Fibroblast of villous mesenchyme (primary cell): ENCODE measurements around the gene NUCKS1. TPM values are rescaled to one million over a fixed set of nuclear protein-coding genes. Genes with fewer than 3 reads are reported as not detected.

Experiments
- DNase-seq: peaks from one replicate; pipeline ENCODE4 v3.0.0-alpha.2; 2010; ENCODE audit warnings: low read depth
- H3K4me3 ChIP-seq: 2 replicates; pipeline ENCODE4 v1.5.1; 2011; ENCODE audit warnings: low read depth, mild to moderate bottlenecking, low read length
- total RNA-seq: library from RNA; depleted of rRNA; stranded (reverse); fragments of >200 nt; gene quantifications from 2 replicates; pipeline ENCODE4 v1.2.3, GENCODE V29; 2012
- TF ChIP-seq, protein P1 (sequence below): IDR thresholded peaks from 2 replicates; pipeline ENCODE4 v1.5.1; 2012; ENCODE audit warnings: low read depth, mild to moderate bottlenecking, low read length; ENCODE audit not compliant: insufficient read depth

NUCKS1 gene
- total RNA-seq, 1 donor: 233 TPM

DNA sequence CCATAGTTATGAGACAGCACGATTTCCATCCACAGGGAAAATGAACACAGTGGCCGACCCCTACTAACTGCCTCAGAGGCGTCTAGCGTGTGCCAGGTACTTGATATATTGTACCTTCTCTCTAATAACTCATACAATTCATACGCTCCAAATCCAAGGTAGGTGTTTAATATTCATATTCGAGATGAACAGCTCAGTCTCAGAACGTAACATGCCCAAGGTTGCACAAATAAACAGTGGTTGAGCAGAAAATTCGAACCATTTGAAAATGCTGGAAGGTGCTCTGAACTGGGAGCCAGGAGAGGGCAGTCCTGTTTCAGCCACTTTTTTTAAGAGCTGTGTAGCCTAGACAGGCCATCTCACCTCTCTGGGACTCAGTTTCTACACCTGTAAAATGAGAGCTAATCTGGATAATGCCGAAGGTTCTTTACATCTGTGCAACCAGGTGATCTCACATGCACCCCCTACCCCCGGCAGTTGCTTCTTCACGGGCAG, 77.5 kb downstream of the NUCKS1 start:
- TF ChIP-seq, protein P1, sequence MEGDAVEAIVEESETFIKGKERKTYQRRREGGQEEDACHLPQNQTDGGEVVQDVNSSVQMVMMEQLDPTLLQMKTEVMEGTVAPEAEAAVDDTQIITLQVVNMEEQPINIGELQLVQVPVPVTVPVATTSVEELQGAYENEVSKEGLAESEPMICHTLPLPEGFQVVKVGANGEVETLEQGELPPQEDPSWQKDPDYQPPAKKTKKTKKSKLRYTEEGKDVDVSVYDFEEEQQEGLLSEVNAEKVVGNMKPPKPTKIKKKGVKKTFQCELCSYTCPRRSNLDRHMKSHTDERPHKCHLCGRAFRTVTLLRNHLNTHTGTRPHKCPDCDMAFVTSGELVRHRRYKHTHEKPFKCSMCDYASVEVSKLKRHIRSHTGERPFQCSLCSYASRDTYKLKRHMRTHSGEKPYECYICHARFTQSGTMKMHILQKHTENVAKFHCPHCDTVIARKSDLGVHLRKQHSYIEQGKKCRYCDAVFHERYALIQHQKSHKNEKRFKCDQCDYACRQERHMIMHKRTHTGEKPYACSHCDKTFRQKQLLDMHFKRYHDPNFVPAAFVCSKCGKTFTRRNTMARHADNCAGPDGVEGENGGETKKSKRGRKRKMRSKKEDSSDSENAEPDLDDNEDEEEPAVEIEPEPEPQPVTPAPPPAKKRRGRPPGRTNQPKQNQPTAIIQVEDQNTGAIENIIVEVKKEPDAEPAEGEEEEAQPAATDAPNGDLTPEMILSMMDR: no peak
- H3K4me3 ChIP-seq: no peak overlapping the region
- no peak for DNase-seq

DNA sequence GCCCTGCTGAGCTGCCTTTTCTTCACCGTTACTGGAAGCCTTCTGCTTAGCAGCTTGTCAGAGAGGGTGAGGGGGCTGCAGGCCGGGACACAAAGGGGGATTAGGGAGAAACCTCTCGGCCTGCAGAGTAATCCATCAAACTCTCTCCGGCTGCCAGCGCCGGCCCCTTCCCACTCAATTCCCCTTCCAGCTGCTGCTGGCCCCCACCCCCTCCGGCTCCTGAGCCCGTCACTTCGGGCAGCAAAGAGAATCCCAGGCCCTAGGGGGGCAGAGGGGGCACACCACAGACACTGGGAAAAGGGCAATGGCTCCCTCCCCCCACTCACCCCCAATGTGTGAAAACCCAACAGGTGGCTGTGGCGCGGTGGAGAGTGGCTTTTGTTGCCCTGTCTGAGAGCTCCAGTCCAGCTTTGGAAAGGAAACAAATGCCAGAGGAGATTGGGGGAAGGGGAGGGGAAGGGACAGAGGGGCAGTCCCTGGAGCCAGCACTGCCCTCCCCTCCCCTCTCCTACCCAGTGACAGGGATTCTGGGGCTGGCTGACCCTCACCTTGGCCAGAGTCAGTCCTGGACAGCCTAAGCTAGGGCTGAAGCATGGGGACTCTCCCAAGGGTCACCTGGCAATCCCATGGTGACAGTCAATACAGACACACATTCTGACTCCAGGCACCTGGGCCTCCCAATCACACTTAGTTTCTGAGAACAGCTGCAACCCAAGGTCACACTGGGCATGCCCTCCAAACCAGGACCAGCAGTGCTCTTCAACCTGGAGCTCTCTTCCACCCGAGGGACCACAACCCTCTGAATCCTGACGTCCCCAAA, 79.2 kb downstream of the NUCKS1 start:
- TF ChIP-seq, protein P1: no peak
- H3K4me3 ChIP-seq: no peak overlapping the region

GRCh38 chr1:205670150-205670446, 79.9 kb downstream of the NUCKS1 start:
- H3K4me3 ChIP-seq: no peak overlapping the region
- TF ChIP-seq, protein P1: no peak
- DNase-seq: no peak

More for the DNA sequence above, 79.2 kb downstream of the NUCKS1 start:
- no peak for DNase-seq

GRCh38 chr1:205669341-205670149, 80.4 kb downstream of the NUCKS1 start:
- H3K4me3 ChIP-seq: no peak overlapping the region
- DNase-seq: no peak
- TF ChIP-seq, protein P1: no peak

GRCh38 chr1:205668951-205669340, 81.0 kb downstream of the NUCKS1 start:
- H3K4me3 ChIP-seq: no peak overlapping the region
- no peak for DNase-seq
- TF ChIP-seq, protein P1: no peak

DNA sequence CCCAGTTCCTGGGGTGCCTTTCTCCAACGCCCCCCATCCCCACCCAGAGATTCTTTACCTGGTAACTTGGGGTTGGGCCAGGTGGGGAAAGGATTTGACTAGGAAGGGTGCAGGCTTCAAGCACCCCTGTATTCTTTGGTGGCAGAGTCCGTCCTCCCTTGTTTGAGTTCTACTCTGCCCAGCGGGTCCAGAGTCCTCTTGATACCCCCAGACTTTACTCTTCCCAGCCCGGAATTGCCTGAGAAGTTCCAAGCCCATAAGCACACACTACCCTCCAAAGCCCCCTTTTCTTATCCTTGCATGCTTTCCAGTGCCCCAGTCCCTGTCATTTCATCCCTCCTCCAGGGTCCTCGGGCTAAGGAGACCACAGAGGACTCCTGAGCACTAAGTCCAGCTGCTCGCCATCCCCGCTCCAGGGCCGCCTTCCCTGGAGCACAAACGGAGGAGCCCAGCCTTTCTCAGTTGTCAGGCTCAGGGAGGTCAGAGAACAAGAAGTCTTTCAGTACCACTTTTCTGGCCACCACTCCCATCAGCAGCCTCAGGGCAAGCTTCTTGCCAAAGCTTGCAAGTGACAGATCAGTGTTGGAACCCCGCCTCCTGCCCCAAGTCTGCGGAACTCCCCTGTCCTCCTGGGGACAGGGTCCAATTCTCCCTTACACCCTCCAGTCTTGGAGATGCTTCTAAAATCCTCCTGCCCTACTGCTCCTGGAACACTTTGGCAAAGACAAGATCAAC, 81.9 kb downstream of the NUCKS1 start:
- TF ChIP-seq, protein P1: no peak
- no peak overlapping the region for H3K4me3 ChIP-seq
- no peak for DNase-seq
